HepG2 (cell line): Measurements from ENCODE around the gene MADCAM1. TPM values are rescaled to one million over a fixed set of nuclear protein-coding genes. Genes with fewer than 3 reads are reported as not detected.
A peak's percentile ranks its signal among the peaks of the same experiment; 100 is the strongest.

Experiments
- ARNT2 ChIP-seq: sonication (generic); formaldehyde crosslinking; IDR thresholded peaks from 2 replicates; pipeline ENCODE4 v1.8.0; 2022; ENCODE audit warnings: mild to moderate bottlenecking, low read depth, missing genetic modification reagents, moderate library complexity
- CENPT ChIP-seq: sonication (generic); formaldehyde crosslinking; IDR thresholded peaks from 2 replicates; pipeline ENCODE4 v1.8.0; 2022; ENCODE audit warnings: low read depth, mild to moderate bottlenecking, moderate library complexity, missing genetic modification reagents
- EEA1 ChIP-seq: sonication (generic); formaldehyde crosslinking; IDR thresholded peaks from 2 replicates; pipeline ENCODE4 v1.5.1; 2020; ENCODE audit warnings: mild to moderate bottlenecking, missing genetic modification reagents, borderline replicate concordance
- GABPB1 ChIP-seq: IDR thresholded peaks from 2 replicates; pipeline ENCODE4 v1.6.1; 2016; ENCODE audit warnings: mild to moderate bottlenecking, missing genetic modification reagents, moderate library complexity, missing compliant biosample characterization
- HDAC1 ChIP-seq: sonication (generic); formaldehyde crosslinking; IDR thresholded peaks from 2 replicates; pipeline ENCODE4 v1.5.1; 2020; ENCODE audit warnings: mild to moderate bottlenecking, missing genetic modification reagents
- KLF9 ChIP-seq: IDR thresholded peaks from 2 replicates; pipeline ENCODE4 v1.6.1; 2016; ENCODE audit warnings: low read depth
- MEF2D ChIP-seq: sonication (generic); formaldehyde crosslinking; IDR thresholded peaks from 2 replicates; pipeline ENCODE4 v1.5.1; 2020; ENCODE audit warnings: mild to moderate bottlenecking, missing genetic modification reagents
- MXD1 ChIP-seq: sonication (generic); formaldehyde crosslinking; IDR thresholded peaks from 2 replicates; pipeline ENCODE4 v1.4.0; 2020; ENCODE audit warnings: mild to moderate bottlenecking, missing genetic modification reagents
- MXI1 ChIP-seq: IDR thresholded peaks from 3 replicates; pipeline ENCODE4 v1.6.1; 2012; ENCODE audit warnings: low read depth, low read length, inconsistent platforms, borderline replicate concordance
- PHF20 ChIP-seq: sonication (generic); formaldehyde crosslinking; IDR thresholded peaks from 2 replicates; pipeline ENCODE4 v1.5.0; 2020; ENCODE audit warnings: mild to moderate bottlenecking, missing genetic modification reagents
- POLR2AphosphoS5 ChIP-seq: IDR thresholded peaks from 2 replicates; pipeline ENCODE4 v1.6.1; 2012; ENCODE audit warnings: low read depth, low read length
- RERE ChIP-seq: IDR thresholded peaks from 2 replicates; pipeline ENCODE4 v1.6.1; 2016; ENCODE audit warnings: low read depth, missing genetic modification reagents, missing compliant biosample characterization
- SKIL ChIP-seq: sonication (generic); formaldehyde crosslinking; IDR thresholded peaks from 2 replicates; pipeline ENCODE4 v1.8.0; 2022; ENCODE audit warnings: missing genetic modification reagents, mild to moderate bottlenecking, moderate library complexity, borderline replicate concordance
- TCF12 ChIP-seq, 2 experiments: fragments of 450-650 bp in 1 of 2; sonication (generic) in 1 of 2; formaldehyde crosslinking in 1 of 2; IDR thresholded peaks; 2 replicates each; pipeline versions ENCODE4 v1.6.1 to v1.8.0; 2017 to 2022; ENCODE audit warnings: antibody characterized with exemption in 1 of 2, mild to moderate bottlenecking in 1 of 2, missing genetic modification reagents in 1 of 2, moderate library complexity in 1 of 2
- ZNF280B ChIP-seq: sonication (generic); formaldehyde crosslinking; IDR thresholded peaks from 2 replicates; pipeline ENCODE4 v1.5.0; 2020; ENCODE audit warnings: missing genetic modification reagents, mild to moderate bottlenecking, borderline replicate concordance
- ZNF777 ChIP-seq: sonication (generic); formaldehyde crosslinking; IDR thresholded peaks from 2 replicates; pipeline ENCODE4 v1.4.0; 2020; ENCODE audit warnings: missing genetic modification reagents
- polyA plus RNA-seq, 8 experiments: library from polyadenylated mRNA; depleted of rRNA in 3 of 8; stranded (reverse) in 7 of 8; unstranded in 1 of 8; fragments of >200 nt; fragmentation: Illumina TruSeq in 4 of 8; extraction: Trizol in 4 of 8; gene quantifications; 2 replicates each; pipeline versions ENCODE4 v1.2.1 to v1.2.3, GENCODE V29; 2011 to 2016; ENCODE audit warnings: low read depth in 4 of 8, missing spikeins in 1 of 8, mixed read lengths in 1 of 8; ENCODE audit not compliant: insufficient read depth in 1 of 8
- total RNA-seq, 5 experiments: library from RNA; depleted of rRNA; stranded (reverse); fragments of >200 nt; fragmentation: Illumina TruSeq; extraction: Trizol; gene quantifications; 2 replicates each; pipeline ENCODE4 v1.2.3, GENCODE V29; 2016; ENCODE audit warnings: low read depth in 1 of 5

Gene MADCAM1
- total and polyA plus RNA-seq, 2 of the 13 experiments (the other 11 are each of a cell fraction or from before 2014, with no cell fraction given): 0.29 to 0.33 TPM

GRCh38 chr19:531009-531752 lies 34.9 kb downstream of the MADCAM1 start (continued):
- TF ChIP-seq RERE (CRISPR knock-in tag) (no peak), MXI1 (peak; percentile 73; the same call in 1 of the 3 replicates), MEF2D (CRISPR knock-in tag) (peak; percentile 66; the same call in 1 of the 2 replicates), SKIL (CRISPR knock-in tag) (peak; percentile 36), CENPT (CRISPR knock-in tag) (peak; percentile 66; the same call in 1 of the 2 replicates), TCF12 (IDR thresholded peaks at IDR 0.05) (no peak), TCF12 (CRISPR knock-in tag; IDR thresholded peaks at IDR 0.05) (0 out of 2 replicates have a peak, but pooled peaks have one; percentile 34), GABPB1 (CRISPR knock-in tag) (peak; percentile 73), KLF9 (CRISPR knock-in tag) (0 out of 2 replicates have a peak, but pooled peaks have one; percentile 55), EEA1 (0 out of 2 replicates have a peak, but pooled peaks have one; percentile 58), ZNF777 (CRISPR knock-in tag) (peak; percentile 83), MXD1 (peak; percentile 70; the same call in 1 of the 2 replicates), ARNT2 (CRISPR knock-in tag) (peak; percentile 90), POLR2AphosphoS5 (peak; percentile 50), ZNF280B (CRISPR knock-in tag) (peak; percentile 65; the same call in 1 of the 2 replicates), PHF20 (0 out of 2 replicates have a peak, but pooled peaks have one; percentile 23), HDAC1 (CRISPR knock-in tag) (peak; percentile 41; the same call in 1 of the 2 replicates)
